ENCODE measurements around the gene DMAC2.
"Not testable (repeated sequence)": the region's sequence is repeated elsewhere in the genome, so short reads cannot be mapped to it uniquely, and the experiment has no call there.

The DMAC2 gene

DNA sequence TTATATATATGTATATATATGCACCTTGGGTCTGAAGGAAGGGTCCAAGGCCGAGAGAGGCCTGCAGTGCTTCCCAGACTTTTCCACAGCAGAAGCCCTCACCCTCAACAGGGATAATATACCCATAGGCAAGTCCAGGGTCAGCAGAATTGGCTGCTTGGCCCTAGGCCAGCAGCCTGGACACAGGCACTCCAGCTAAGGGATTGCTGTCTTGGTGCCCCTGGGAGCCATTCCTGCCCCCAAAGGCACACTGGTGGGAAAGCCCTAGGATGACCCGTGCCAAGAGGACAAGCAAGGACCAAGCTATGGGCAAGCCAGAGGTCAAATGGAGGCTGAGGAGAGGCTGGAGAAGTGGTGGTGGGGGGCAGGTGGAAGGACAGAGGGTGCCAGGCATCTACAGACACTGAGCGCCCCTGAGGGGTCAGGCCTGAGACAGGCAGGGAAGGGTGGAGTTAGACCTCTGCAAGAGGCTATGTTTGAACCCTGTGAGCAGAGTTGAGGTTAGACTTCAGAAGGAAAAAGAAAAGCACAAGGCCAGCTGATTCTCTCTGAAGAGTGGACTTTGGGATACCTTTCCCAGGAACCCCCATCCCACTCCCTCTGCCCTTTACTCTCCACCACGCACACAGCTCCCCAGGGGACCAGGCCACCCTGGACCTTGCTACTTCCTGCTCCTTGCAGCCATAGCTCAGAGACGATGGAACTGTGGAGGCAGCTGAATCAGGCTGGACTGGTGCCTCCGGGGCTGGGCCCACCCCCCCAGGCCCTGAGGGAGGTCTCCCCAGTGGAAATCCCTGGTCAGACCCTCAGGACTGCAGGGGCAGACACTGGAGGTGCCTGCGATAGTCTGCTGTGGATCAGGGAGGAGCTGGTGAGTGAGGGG is 3.0 kb upstream of the DMAC2 start, which contains the start of gene ERICH4:
Gene ERICH4, plus strand, starts transcription at position 684 of the 883 bp plus-strand sequence. Its CDS starts 14 bp downstream, at position 698.
- Histone ChIP-seq H3K4me1 (ENCODE audit: control insufficient read depth, insufficient read depth, low read length) (no peaks in the 10 kb centered on the region), H3K27me3 (ENCODE audit: control insufficient read depth, insufficient read depth, low read length, poor library complexity, severe bottlenecking) (peaks cover 12% of the 10 kb centered on the region), H3K9me3 (ENCODE audit: control insufficient read depth, low read length) (no peaks in the 10 kb centered on the region), H3K27ac (ENCODE audit: insufficient read depth, low read depth, low read length, poor library complexity, severe bottlenecking) (no peak within 1 kb of the TSS), H3K4me3 (ENCODE audit: insufficient read depth, low read depth, low read length) (no peak within 1 kb of the TSS), H3K36me3 (ENCODE audit: control insufficient read depth, insufficient read depth, low read length) (peaks cover 4% of the 10 kb centered on the region)
- WGBS, 2 experiments, result 73 to 78% methylated on average over 7 of the region's 7 CpGs

DNA sequence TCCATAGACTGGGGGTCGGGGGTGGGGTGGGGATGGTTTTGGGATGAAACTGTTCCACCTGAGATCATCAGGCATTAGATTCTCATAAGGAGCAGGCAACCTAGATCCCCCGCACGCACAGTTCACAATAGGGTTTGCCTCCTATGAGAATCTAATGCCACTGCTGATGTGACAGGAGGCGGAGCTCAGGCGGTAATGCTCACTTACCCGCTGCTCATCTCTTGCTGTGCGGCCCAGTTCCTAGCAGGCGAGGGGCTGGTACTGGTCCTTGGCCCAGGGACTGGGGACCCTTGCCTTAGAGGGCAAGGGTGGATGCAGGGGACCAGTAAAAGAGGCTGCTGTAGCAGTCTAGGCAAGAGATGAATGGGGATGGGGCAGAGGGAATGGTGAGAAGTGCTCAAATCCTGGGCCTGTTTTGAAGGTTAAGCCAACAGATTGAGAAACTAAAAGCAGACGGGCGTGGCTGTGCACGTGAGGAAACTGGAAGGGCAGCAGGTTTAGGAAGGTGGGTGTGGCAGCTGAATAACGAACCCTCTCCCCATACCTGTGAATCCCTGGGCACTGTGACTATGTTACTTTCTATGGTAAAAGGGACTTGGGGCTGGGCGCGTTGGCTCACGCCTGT is 1.7 kb upstream of the DMAC2 start:
- no peak overlapping the region for H3K27ac ChIP-seq (ENCODE audit: insufficient read depth, low read depth, low read length, poor library complexity, severe bottlenecking)
- peaks cover 4% of the 10 kb centered on the region for H3K36me3 ChIP-seq (ENCODE audit: control insufficient read depth, insufficient read depth, low read length)
- no peaks in the 10 kb centered on the region for H3K4me1 ChIP-seq (ENCODE audit: control insufficient read depth, insufficient read depth, low read length)
- H3K27me3 ChIP-seq (ENCODE audit: control insufficient read depth, insufficient read depth, low read length, poor library complexity, severe bottlenecking), result peaks cover 3% of the 10 kb centered on the region
- no peak overlapping the region for H3K4me3 ChIP-seq (ENCODE audit: insufficient read depth, low read depth, low read length)
- WGBS, 2 experiments, result 87% methylated on average over 15 of the region's 15 CpGs
- no peaks in the 10 kb centered on the region for H3K9me3 ChIP-seq (ENCODE audit: control insufficient read depth, low read length)

DNA sequence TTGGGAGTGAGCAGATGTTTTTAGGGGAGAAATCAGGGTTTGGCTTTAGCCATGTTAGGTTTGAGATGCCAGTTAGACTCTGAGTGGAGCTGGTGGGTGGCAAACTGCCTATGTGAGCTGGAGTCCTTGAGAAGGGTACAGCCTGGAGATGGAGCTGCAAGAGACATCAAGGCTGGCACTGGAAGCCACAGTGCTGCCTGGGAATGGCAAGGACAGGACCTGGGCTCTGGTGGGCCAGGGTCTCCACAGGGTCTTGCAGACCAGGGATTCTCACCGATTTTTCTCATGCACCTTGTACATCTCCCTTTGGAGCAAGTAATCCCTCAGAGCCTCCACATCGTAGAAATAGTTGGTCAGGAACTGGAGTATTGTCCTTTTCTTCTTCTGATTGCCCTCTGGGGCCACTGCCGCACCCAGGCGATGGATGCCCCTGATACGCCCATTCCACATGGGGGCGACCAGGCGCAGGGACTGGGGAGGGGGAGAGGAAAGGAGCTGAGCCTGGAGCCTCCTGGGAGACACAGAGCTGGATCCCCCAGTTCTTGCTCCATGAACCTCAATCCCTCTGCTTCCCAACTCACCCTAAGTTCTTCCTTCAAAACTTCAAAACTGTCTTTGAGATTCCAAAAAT is 1.7 kb downstream of the DMAC2 start:
- 88 to 89% methylated on average over 7 of the region's 7 CpGs for WGBS, 2 experiments
- Histone ChIP-seq H3K4me3 (ENCODE audit: insufficient read depth, low read depth, low read length) (no peak overlapping the region), H3K4me1 (ENCODE audit: control insufficient read depth, insufficient read depth, low read length) (no peaks in the 10 kb centered on the region)

DNA sequence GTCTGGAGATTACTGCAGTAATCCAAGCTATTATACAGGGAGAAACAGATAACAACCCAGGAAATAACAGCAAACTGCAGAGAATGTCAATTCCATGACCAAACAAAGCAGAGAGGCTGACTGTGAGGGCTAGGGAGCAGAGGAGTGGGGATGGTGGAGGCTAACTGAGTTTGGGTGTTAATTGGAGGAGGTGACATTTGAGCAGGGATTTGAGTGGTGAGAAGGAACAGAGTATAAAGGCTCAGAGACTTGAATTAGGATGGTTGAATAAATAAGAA is 3.1 kb downstream of the DMAC2 start:
- H3K36me3 ChIP-seq (ENCODE audit: control insufficient read depth, insufficient read depth, low read length), result peaks cover 23% of the 10 kb centered on the region
- no peak overlapping the region for H3K27ac ChIP-seq (ENCODE audit: insufficient read depth, low read depth, low read length, poor library complexity, severe bottlenecking)
- H3K9me3 ChIP-seq (ENCODE audit: control insufficient read depth, low read length), result no peaks in the 10 kb centered on the region
- H3K4me3 ChIP-seq (ENCODE audit: insufficient read depth, low read depth, low read length), result no peak overlapping the region
- H3K4me1 ChIP-seq (ENCODE audit: control insufficient read depth, insufficient read depth, low read length), result no peaks in the 10 kb centered on the region
- no peaks in the 10 kb centered on the region for H3K27me3 ChIP-seq (ENCODE audit: control insufficient read depth, insufficient read depth, low read length, poor library complexity, severe bottlenecking)

More for the DNA sequence above, 1.7 kb downstream of the DMAC2 start:
- Histone ChIP-seq H3K27ac (ENCODE audit: insufficient read depth, low read depth, low read length, poor library complexity, severe bottlenecking) (no peak overlapping the region), H3K36me3 (ENCODE audit: control insufficient read depth, insufficient read depth, low read length) (peaks cover 11% of the 10 kb centered on the region), H3K9me3 (ENCODE audit: control insufficient read depth, low read length) (no peaks in the 10 kb centered on the region), H3K27me3 (ENCODE audit: control insufficient read depth, insufficient read depth, low read length, poor library complexity, severe bottlenecking) (no peaks in the 10 kb centered on the region)

DNA sequence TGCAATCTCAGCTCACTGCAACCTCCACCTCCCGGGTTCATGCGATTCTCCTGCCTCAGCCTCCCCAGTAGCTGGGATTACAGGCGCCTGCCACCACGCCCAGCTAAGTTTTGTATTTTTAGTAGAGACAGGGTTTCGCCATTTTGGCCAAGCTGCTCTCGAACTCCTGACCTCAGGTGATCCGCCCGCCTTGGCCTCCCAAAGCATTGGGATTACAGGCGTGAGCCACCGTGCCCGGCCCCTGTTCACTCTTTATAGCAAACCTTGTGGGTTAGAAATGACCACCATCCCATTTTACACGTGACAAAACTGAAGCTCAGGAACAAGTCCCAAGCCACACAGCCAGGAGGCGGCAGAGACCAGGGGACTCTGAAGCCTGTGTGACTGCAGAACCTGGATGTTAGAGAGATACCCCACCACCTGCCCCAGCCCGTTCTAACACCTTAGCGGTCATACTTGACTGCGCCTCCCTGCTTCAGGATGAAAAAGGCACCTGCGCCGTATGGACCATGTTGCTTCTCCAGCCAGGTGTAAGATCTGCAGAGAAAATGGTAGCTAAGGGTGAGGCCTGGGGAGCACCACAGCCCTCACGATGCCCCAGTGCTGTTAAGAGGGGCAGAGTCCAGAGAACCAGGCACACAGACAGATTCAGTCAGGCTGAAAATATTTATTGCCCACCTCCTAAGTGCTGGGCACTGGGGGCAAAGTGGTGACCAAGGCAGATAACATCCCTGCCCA is 3.6 kb downstream of the DMAC2 start:
- Histone ChIP-seq H3K4me1 (ENCODE audit: control insufficient read depth, insufficient read depth, low read length) (no peaks in the 10 kb centered on the region), H3K27me3 (ENCODE audit: control insufficient read depth, insufficient read depth, low read length, poor library complexity, severe bottlenecking) (no peaks in the 10 kb centered on the region), H3K27ac (ENCODE audit: insufficient read depth, low read depth, low read length, poor library complexity, severe bottlenecking) (no peak overlapping the region), H3K4me3 (ENCODE audit: insufficient read depth, low read depth, low read length) (no peak overlapping the region), H3K9me3 (ENCODE audit: control insufficient read depth, low read length) (no peaks in the 10 kb centered on the region), H3K36me3 (ENCODE audit: control insufficient read depth, insufficient read depth, low read length) (peaks cover 25% of the 10 kb centered on the region)
- 94 to 95% methylated on average over 19 of the region's 19 CpGs for WGBS, 2 experiments

DNA sequence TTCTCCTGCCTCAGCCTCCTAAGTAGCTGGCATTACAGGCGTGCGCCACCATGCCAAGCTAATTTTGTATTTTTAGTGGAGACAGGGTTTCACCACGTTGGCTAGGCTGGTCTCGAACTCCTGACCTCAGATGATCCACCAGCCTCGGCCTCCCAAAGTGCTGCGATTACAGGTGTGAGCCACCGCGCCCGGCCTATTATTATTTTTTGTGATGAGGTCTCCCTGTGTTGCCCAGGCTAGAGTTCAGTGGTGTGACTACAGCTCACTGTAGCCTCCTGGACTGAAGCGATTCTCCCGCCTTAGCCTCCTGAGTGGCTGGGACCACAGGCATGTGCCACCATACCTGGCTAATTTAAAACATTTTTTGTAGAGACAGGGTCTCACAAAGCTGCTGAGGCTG is 4.3 kb downstream of the DMAC2 start:
- H3K9me3 ChIP-seq (ENCODE audit: control insufficient read depth, low read length); H3K4me3 ChIP-seq (ENCODE audit: insufficient read depth, low read depth, low read length); H3K27ac ChIP-seq (ENCODE audit: insufficient read depth, low read depth, low read length, poor library complexity, severe bottlenecking); H3K27me3 ChIP-seq (ENCODE audit: control insufficient read depth, insufficient read depth, low read length, poor library complexity, severe bottlenecking); H3K4me1 ChIP-seq (ENCODE audit: control insufficient read depth, insufficient read depth, low read length): not testable (repeated sequence)
- H3K36me3 ChIP-seq (ENCODE audit: control insufficient read depth, insufficient read depth, low read length), result peaks cover 27% of the 10 kb centered on the region
- 94 to 95% methylated on average over 11 of the region's 11 CpGs for WGBS, 2 experiments

DNA sequence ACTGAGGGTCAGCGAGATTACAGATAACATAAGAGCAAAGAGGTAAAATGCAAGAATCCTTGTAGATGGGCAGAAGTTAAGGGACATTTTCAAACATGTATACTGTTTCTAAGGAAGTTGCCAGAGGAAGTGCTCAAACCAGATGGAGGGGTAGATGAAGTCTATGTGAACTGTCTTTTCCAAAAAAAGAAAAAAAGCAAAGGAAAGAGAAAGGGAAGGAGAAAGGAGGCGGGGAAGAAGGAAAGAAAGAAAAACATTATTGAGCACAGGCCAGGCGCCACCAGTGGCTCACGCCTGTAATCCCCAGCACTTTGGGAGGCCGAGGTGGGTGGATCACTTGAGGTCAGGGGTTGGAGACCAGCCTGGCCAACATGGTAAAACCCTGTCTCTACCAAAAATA is 5.3 kb downstream of the DMAC2 start:
- H3K9me3 ChIP-seq (ENCODE audit: control insufficient read depth, low read length), result no peaks in the 10 kb centered on the region
- 91 to 94% methylated on average over 5 of the region's 5 CpGs for WGBS, 2 experiments
- H3K4me3 ChIP-seq (ENCODE audit: insufficient read depth, low read depth, low read length), result no peak overlapping the region
- no peak overlapping the region for H3K27ac ChIP-seq (ENCODE audit: insufficient read depth, low read depth, low read length, poor library complexity, severe bottlenecking)
- no peaks in the 10 kb centered on the region for H3K4me1 ChIP-seq (ENCODE audit: control insufficient read depth, insufficient read depth, low read length)
- H3K27me3 ChIP-seq (ENCODE audit: control insufficient read depth, insufficient read depth, low read length, poor library complexity, severe bottlenecking), result no peaks in the 10 kb centered on the region
- peaks cover 27% of the 10 kb centered on the region for H3K36me3 ChIP-seq (ENCODE audit: control insufficient read depth, insufficient read depth, low read length)

DNA sequence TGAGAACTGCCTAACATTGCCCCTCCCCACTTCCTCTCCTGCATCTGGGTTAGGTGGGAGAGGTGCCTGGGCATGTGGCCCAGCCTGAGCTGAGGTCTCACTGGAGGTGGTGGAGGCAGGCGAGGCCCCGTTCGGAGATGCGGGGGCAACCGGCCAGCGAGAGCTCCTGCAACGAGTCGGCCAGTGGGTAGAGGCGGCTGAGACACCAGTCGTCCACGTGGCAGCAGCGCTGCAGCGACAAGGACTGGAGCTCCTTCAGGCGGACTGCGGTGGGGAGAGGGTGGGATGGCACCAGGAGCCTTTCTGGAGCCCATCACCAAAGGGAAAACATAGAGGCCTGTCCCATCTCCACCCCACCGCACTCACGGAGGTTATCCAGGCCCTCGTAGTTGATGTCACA is 6.5 kb downstream of the DMAC2 start:
- Histone ChIP-seq H3K36me3 (ENCODE audit: control insufficient read depth, insufficient read depth, low read length) (peaks cover 25% of the 10 kb centered on the region), H3K9me3 (ENCODE audit: control insufficient read depth, low read length) (no peaks in the 10 kb centered on the region), H3K27me3 (ENCODE audit: control insufficient read depth, insufficient read depth, low read length, poor library complexity, severe bottlenecking) (no peaks in the 10 kb centered on the region), H3K27ac (ENCODE audit: insufficient read depth, low read depth, low read length, poor library complexity, severe bottlenecking) (no peak overlapping the region), H3K4me1 (ENCODE audit: control insufficient read depth, insufficient read depth, low read length) (no peaks in the 10 kb centered on the region), H3K4me3 (ENCODE audit: insufficient read depth, low read depth, low read length) (no peak overlapping the region)
- WGBS, 2 experiments, result 95% methylated on average over 18 of the region's 18 CpGs

DNA sequence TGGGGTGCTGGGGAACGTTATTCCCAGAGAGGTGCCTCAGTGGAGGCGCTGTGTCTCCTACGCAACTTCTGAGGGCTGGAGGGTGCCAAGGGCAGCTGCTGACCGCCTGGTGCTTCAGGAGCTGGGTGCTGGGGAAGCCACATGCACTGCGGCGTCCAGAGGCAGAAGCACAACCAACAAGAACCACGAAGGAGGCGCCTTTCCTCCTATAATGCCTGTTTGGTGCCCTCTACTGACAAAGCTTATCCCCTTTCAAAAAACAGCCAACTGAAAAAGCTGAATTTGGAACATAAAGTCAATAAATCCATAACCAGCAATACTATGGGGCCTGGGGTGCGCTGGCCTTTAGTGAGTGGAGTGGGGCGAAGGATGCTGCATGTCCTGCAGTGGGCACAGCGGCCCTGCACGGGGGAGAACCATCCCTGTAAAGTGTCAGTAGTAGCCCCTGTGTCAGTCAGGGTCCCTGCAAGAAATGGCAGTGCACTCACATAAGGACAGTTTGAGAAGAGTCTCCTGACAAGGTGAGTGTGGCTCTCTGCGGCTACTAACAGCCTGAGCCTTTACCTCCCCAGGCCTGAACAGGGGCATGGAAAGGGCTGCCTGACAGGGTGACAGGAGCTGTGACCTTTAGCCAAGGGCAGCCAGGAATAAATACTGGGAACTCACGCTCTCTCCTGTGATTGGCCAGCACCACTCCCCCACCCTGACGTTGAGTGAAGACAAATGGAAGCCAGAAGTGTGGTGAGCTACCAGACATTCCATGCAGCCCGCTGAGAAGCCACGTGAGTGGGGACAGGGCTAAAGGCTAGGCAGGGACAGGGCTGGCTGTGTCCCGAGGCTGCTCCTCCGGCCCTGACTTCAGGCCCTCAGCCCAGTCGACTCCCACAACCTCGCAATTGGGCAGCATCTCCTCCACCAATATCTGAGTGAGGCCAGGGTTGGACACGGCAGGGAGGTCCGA is 8.0 kb downstream of the DMAC2 start:
- H3K4me3 ChIP-seq (ENCODE audit: insufficient read depth, low read depth, low read length), result no peak overlapping the region
- H3K9me3 ChIP-seq (ENCODE audit: control insufficient read depth, low read length), result no peaks in the 10 kb centered on the region
- H3K36me3 ChIP-seq (ENCODE audit: control insufficient read depth, insufficient read depth, low read length), result peaks cover 24% of the 10 kb centered on the region
- no peak overlapping the region for H3K27ac ChIP-seq (ENCODE audit: insufficient read depth, low read depth, low read length, poor library complexity, severe bottlenecking)
- peaks cover 10% of the 10 kb centered on the region for H3K4me1 ChIP-seq (ENCODE audit: control insufficient read depth, insufficient read depth, low read length)
- WGBS, 2 experiments, result 90 to 91% methylated on average over 23 of the region's 23 CpGs
- H3K27me3 ChIP-seq (ENCODE audit: control insufficient read depth, insufficient read depth, low read length, poor library complexity, severe bottlenecking), result no peaks in the 10 kb centered on the region
